Panc1 (cell line): Measurements from ENCODE around the gene SPAG5. TPM values are rescaled to one million over a fixed set of nuclear protein-coding genes. Genes with fewer than 3 reads are reported as not detected.
"Not testable (repeated sequence)": the region's sequence is repeated elsewhere in the genome, so short reads cannot be mapped to it uniquely, and the experiment has no call there.

Experiments used
- ATAC-seq: fragments of 200-7000 bp; cut with Tn5 transposase; 2 replicates; pipeline ENCODE4 v1.9.1; 2020; ENCODE audit warnings: mild to moderate bottlenecking, moderate library complexity
- BruUV-seq: library from RNA; stranded (reverse); fragments of 400-500 nt; replicated peaks from 2 replicates; lab custom pipeline; 2021; lab: Mats Ljungman, UMichigan
- CTCF ChIA-PET: fragments of 300-600 bp; sonication (Branson Sonifier 250); formaldehyde crosslinking; loops from one replicate; lab custom pipeline; 2022; ENCODE audit warnings: antibody characterized with exemption; lab: Charles Lee
- POLR2A ChIA-PET: fragments of 300-600 bp; sonication (Branson Sonifier 250); formaldehyde crosslinking; loops from one replicate; lab custom pipeline; 2022; ENCODE audit warnings: antibody characterized with exemption; lab: Charles Lee
- DNase-seq: peaks from one replicate; pipeline ENCODE4 v3.0.0-alpha.2; 2010; ENCODE audit warnings: low read depth, low spot score
- H3K27ac ChIP-seq: 2 replicates; pipeline ENCODE4 v1.5.1; 2011; ENCODE audit warnings: mild to moderate bottlenecking, low read length, inconsistent platforms
- H3K27me3 ChIP-seq: fragments of 200-500 bp; sonication (Bioruptor generic); 2 replicates; pipeline ENCODE4 v1.6.0; 2014; ENCODE audit warnings: low read length, inconsistent platforms; ENCODE audit not compliant: control insufficient read depth, insufficient read depth
- H3K36me3 ChIP-seq: fragments of 200-500 bp; sonication (Bioruptor generic); 2 replicates; pipeline ENCODE4 v1.5.1; 2014; ENCODE audit warnings: inconsistent platforms, mild to moderate bottlenecking, low read length, moderate library complexity; ENCODE audit not compliant: control insufficient read depth, insufficient read depth
- H3K4me1 ChIP-seq: 2 replicates; pipeline ENCODE4 v1.5.1; 2011; ENCODE audit warnings: inconsistent platforms, mild to moderate bottlenecking, low read length, moderate library complexity; ENCODE audit not compliant: control insufficient read depth, insufficient read depth
- H3K4me3 ChIP-seq, 2 experiments: 2 replicates each; pipeline ENCODE4 v1.5.1; 2011 to 2012; ENCODE audit warnings: low read depth in 2 of 2, low read length in 2 of 2, mild to moderate bottlenecking in 2 of 2, inconsistent platforms in 1 of 2, moderate library complexity in 1 of 2
- H3K9me3 ChIP-seq: fragments of 200-500 bp; sonication (Bioruptor generic); 2 replicates; pipeline ENCODE4 v1.5.1; 2014; ENCODE audit warnings: low read depth, mild to moderate bottlenecking, inconsistent platforms, low read length, moderate library complexity; ENCODE audit not compliant: control insufficient read depth, insufficient read depth
- CTCF ChIP-seq: fragments of 450-650 bp; IDR thresholded peaks from 2 replicates; pipeline ENCODE4 v1.5.1; 2017; ENCODE audit warnings: mild to moderate bottlenecking
- POLR2AphosphoS5 ChIP-seq: IDR thresholded peaks from 2 replicates; pipeline ENCODE4 v1.6.1; 2012; ENCODE audit warnings: mild to moderate bottlenecking, low read depth, low read length, moderate library complexity
- REST ChIP-seq, 2 experiments: IDR thresholded peaks; 2 replicates each; pipeline ENCODE4 v1.6.1; 2011 to 2012; ENCODE audit warnings: low read depth in 2 of 2, control low read depth in 1 of 2, low read length in 1 of 2, mild to moderate bottlenecking in 1 of 2, moderate library complexity in 1 of 2; ENCODE audit not compliant: insufficient read depth in 1 of 2
- SIN3A ChIP-seq: IDR thresholded peaks from 2 replicates; pipeline ENCODE4 v1.6.1; 2012; ENCODE audit warnings: low read depth, mild to moderate bottlenecking, low read length, moderate library complexity, borderline replicate concordance; ENCODE audit not compliant: insufficient read depth
- TCF7L2 ChIP-seq: IDR thresholded peaks from 2 replicates; pipeline ENCODE4 v1.6.1; 2011; ENCODE audit warnings: mild to moderate bottlenecking, low read depth, low read length, inconsistent platforms
- in situ Hi-C: cut with HindIII; loops from 2 replicates; pipeline ENCODE4 v1.10.0; 2016; ENCODE audit warnings: low sequenced_read_pairs, low pct_unique_long_range_greater_than_20kb
- intact Hi-C: fragments of 100-400 bp; cut with micrococcal nuclease; formaldehyde crosslinking; loops from one replicate; pipeline ENCODE4 v1.10.0; 2022; ENCODE audit not compliant: unreplicated experiment
- total RNA-seq: library from RNA; stranded (reverse); gene quantifications from one replicate; pipeline ENCODE4 v1.2.1, GENCODE V29; 2021; ENCODE audit not compliant: unreplicated experiment

Gene SPAG5
- total RNA-seq, 1 experiment from 2014 or later: 152 TPM

- peaks cover 5% of the 10 kb centered on the region; the same call in 1 of the 2 replicates for H3K36me3 ChIP-seq
- H3K4me1 ChIP-seq: no peaks in the 10 kb centered on the region
- TF ChIP-seq SIN3A (no peak), CTCF (no peak), REST (IDR thresholded peaks at IDR 0.05; ENCODE audit: insufficient read depth in 1 of 2, low read depth in 2 of 2, low read length in 1 of 2) (no peak), POLR2AphosphoS5 (0 out of 2 replicates have a peak, but pooled peaks have one; percentile 6), TCF7L2 (no peak)
- in situ Hi-C loops: no loop called here
- H3K27ac ChIP-seq: no peak overlapping the region
- ChIA-PET CTCF (no interaction called here), POLR2A (interaction anchor here (0.6 kb wide), 1 partner anchor 63 kb away, joined by 3 read pairs; no protein-coding TSS in a partner anchor)
- H3K27me3 ChIP-seq: no peaks in the 10 kb centered on the region
- BruUV-seq: no TSS peak
- no peaks in the 10 kb centered on the region for H3K9me3 ChIP-seq
- ATAC-seq: no peak
- H3K4me3 ChIP-seq: no peak overlapping the region
- intact Hi-C loops: no loop called here
- no peak for DNase-seq
Observed at GRCh38 chr17:28610376-28610775, 11.6 kb upstream of the SPAG5 start.

- H3K27me3 ChIP-seq, CTCF ChIA-PET, H3K36me3 ChIP-seq, in situ Hi-C loops, POLR2A ChIA-PET, H3K9me3 ChIP-seq, DNase-seq, intact Hi-C loops, H3K4me1 ChIP-seq, BruUV-seq, ATAC-seq, H3K27ac ChIP-seq, H3K4me3 ChIP-seq: not testable (repeated sequence)
Observed at GRCh38 chr17:28604031-28604430, 5.2 kb upstream of the SPAG5 start.

- H3K4me3 ChIP-seq: peak overlapping the region; percentile 82 to 83
- H3K36me3 ChIP-seq: peaks cover 4% of the 10 kb centered on the region; the same call in 1 of the 2 replicates
- CTCF ChIA-PET: no interaction called here
- no peaks in the 10 kb centered on the region for H3K9me3 ChIP-seq
- H3K27me3 ChIP-seq: no peaks in the 10 kb centered on the region
- TSS peak; percentile 95 for BruUV-seq
- peaks cover 10% of the 10 kb centered on the region for H3K4me1 ChIP-seq
- DNase-seq (peak; percentile 68), ATAC-seq (peak; percentile 76)
- intact Hi-C loops: no loop called here
- POLR2A ChIA-PET: interaction anchor here (0.9 to 1.7 kb wide), 3 partner anchors 12 to 41 kb away, joined by 3 to 5 read pairs (median 4); partner anchors contain the start of gene ALDOC
- in situ Hi-C loops: no loop called here
- TF ChIP-seq TCF7L2: no peak
- TF ChIP-seq SIN3A: no peak
- no peak for TF ChIP-seq REST (IDR thresholded peaks at IDR 0.05; ENCODE audit: insufficient read depth in 1 of 2, low read depth in 2 of 2, low read length in 1 of 2)
- TF ChIP-seq CTCF: no peak
- no peak for TF ChIP-seq POLR2AphosphoS5
- H3K27ac ChIP-seq: peak overlapping the region; percentile 95
Observed at GRCh38 chr17:28599311-28600184, 723 bp upstream of the SPAG5 start.
